ENCODE data around the gene LY6G6D.
A peak's percentile ranks its signal among the peaks of the same experiment; 100 is the strongest.
"Not testable (repeated sequence)": the region's sequence is repeated elsewhere in the genome, so short reads cannot be mapped to it uniquely, and the experiment has no call there.

LY6G6D gene

GRCh38 chr6:31692353-31692752 is 22.8 kb upstream of the LY6G6D start:
- DNase-seq, result no peak

- DNase-seq, result no peak
These were observed 22.3 kb upstream of the LY6G6D start for GRCh38 chr6:31692886-31693285.

- DNase-seq, result no peak
These were observed 21.6 kb upstream of the LY6G6D start for GRCh38 chr6:31693535-31693934.

GRCh38 chr6:31697555-31697954 is 17.6 kb upstream of the LY6G6D start:
- DNase-seq, result no peak

GRCh38 chr6:31700740-31701401 is 14.3 kb upstream of the LY6G6D start:
- no peak for DNase-seq

GRCh38 chr6:31701666-31702404 is 13.3 kb upstream of the LY6G6D start:
- DNase-seq, result no peak

- no peak for DNase-seq
These were observed 12.7 kb upstream of the LY6G6D start for GRCh38 chr6:31702405-31702818.

GRCh38 chr6:31702819-31703716 is 12.1 kb upstream of the LY6G6D start, which contains the start of gene ABHD16A:
ABHD16A (minus strand) TSS chr6:31703324; CDS start chr6:31703281, 43 bp downstream.
- DNase-seq, result peak; percentile 89

GRCh38 chr6:31705931-31706330 is 9.2 kb upstream of the LY6G6D start:
- DNase-seq, result no peak

- no peak for DNase-seq
These were observed 8.5 kb upstream of the LY6G6D start, which contains the start of gene LY6G6F for GRCh38 chr6:31706599-31706998. LY6G6F (plus strand) TSS chr6:31706866; CDS start chr6:31706907, 41 bp downstream.

- no peak for DNase-seq
These were observed 7.4 kb upstream of the LY6G6D start for GRCh38 chr6:31707701-31708100.

- no peak for DNase-seq
These were observed 6.9 kb upstream of the LY6G6D start for GRCh38 chr6:31708224-31708623.

GRCh38 chr6:31709157-31709556 is 6.0 kb upstream of the LY6G6D start:
- DNase-seq, result not testable (repeated sequence)

- no peak for DNase-seq
These were observed 4.5 kb upstream of the LY6G6D start for GRCh38 chr6:31710523-31711219.

GRCh38 chr6:31711233-31711632 is 3.9 kb upstream of the LY6G6D start:
- DNase-seq, result no peak

- no peak for DNase-seq
These were observed 2.9 kb upstream of the LY6G6D start for GRCh38 chr6:31712296-31712695.

GRCh38 chr6:31713465-31713864 is 1.7 kb upstream of the LY6G6D start:
- no peak for DNase-seq

GRCh38 chr6:31713991-31714684 is 1.0 kb upstream of the LY6G6D start:
- DNase-seq, result no peak

- no peak for DNase-seq
These were observed 2.5 kb downstream of the LY6G6D start for GRCh38 chr6:31717499-31718222.

GRCh38 chr6:31718265-31718664 is 3.1 kb downstream of the LY6G6D start:
- no peak for DNase-seq

- no peak for DNase-seq
These were observed 3.9 kb downstream of the LY6G6D start for GRCh38 chr6:31719001-31719400.

Data from activated gamma-delta T cell (primary cell).